RWPE2 (cell line): ENCODE measurements around the gene RAB36.

Source experiments
- ATAC-seq: fragments of 200-7000 bp; cut with Tn5 transposase; 3 replicates; pipeline ENCODE4 v1.9.1; 2021; ENCODE audit warnings: low read depth
- DNase-seq: peaks from one replicate; pipeline ENCODE4 v3.0.0-alpha.2; 2020; ENCODE audit warnings: low spot score
- H3K27ac ChIP-seq: fragments of 450-650 bp; 2 replicates; pipeline ENCODE4 v1.5.1; 2017; ENCODE audit warnings: mild to moderate bottlenecking; ENCODE audit not compliant: poor library complexity, severe bottlenecking
- H3K27me3 ChIP-seq: fragments of 250-450 bp; sonication (Bioruptor Pico); 2 replicates; pipeline ENCODE4 v1.5.1; 2021; ENCODE audit warnings: mild to moderate bottlenecking, moderate library complexity; ENCODE audit not compliant: insufficient read depth, poor library complexity, severe bottlenecking
- H3K36me3 ChIP-seq: fragments of 250-450 bp; sonication (Bioruptor Pico); 2 replicates; pipeline ENCODE4 v1.5.1; 2020; ENCODE audit warnings: low read depth, mild to moderate bottlenecking, moderate library complexity
- H3K4me1 ChIP-seq: fragments of 250-450 bp; sonication (Bioruptor Pico); 2 replicates; pipeline ENCODE4 v1.5.1; 2021; ENCODE audit warnings: mild to moderate bottlenecking, moderate library complexity; ENCODE audit not compliant: insufficient read depth, poor library complexity, severe bottlenecking
- H3K4me3 ChIP-seq: fragments of 250-450 bp; sonication (Bioruptor Pico); 2 replicates; pipeline ENCODE4 v1.5.1; 2021; ENCODE audit warnings: mild to moderate bottlenecking, moderate library complexity; ENCODE audit not compliant: severe bottlenecking
- H3K9me3 ChIP-seq: fragments of 250-450 bp; sonication (Bioruptor Pico); 2 replicates; pipeline ENCODE4 v1.5.1; 2021; ENCODE audit warnings: mild to moderate bottlenecking, moderate library complexity; ENCODE audit not compliant: severe bottlenecking
- CTCF ChIP-seq: fragments of 450-650 bp; IDR thresholded peaks from one replicate; pipeline ENCODE4 v1.5.1; 2017; ENCODE audit warnings: mild to moderate bottlenecking, moderate library complexity; ENCODE audit not compliant: poor library complexity, severe bottlenecking

The RAB36 gene

GRCh38 chr22:23137468-23137867 is 7.8 kb upstream of the RAB36 start:
- no peak for ATAC-seq
- Histone ChIP-seq H3K27me3 (no peaks in the 10 kb centered on the region), H3K4me1 (peaks cover 7% of the 10 kb centered on the region), H3K27ac (no peak overlapping the region), H3K4me3 (no peak overlapping the region), H3K36me3 (no peaks in the 10 kb centered on the region), H3K9me3 (peaks cover 2% of the 10 kb centered on the region)
- no peak for TF ChIP-seq CTCF
- DNase-seq = no peak

GRCh38 chr22:23137905-23138561 is 7.2 kb upstream of the RAB36 start:
- peaks cover 7% of the 10 kb centered on the region for H3K4me1 ChIP-seq
- H3K27ac ChIP-seq = no peak overlapping the region
- DNase-seq (no peak), ATAC-seq (no peak)
- TF ChIP-seq CTCF = no peak
- H3K4me3 ChIP-seq = no peak overlapping the region
- no peaks in the 10 kb centered on the region for H3K36me3 ChIP-seq
- H3K9me3 ChIP-seq = peaks cover 2% of the 10 kb centered on the region
- H3K27me3 ChIP-seq = no peaks in the 10 kb centered on the region

DNA sequence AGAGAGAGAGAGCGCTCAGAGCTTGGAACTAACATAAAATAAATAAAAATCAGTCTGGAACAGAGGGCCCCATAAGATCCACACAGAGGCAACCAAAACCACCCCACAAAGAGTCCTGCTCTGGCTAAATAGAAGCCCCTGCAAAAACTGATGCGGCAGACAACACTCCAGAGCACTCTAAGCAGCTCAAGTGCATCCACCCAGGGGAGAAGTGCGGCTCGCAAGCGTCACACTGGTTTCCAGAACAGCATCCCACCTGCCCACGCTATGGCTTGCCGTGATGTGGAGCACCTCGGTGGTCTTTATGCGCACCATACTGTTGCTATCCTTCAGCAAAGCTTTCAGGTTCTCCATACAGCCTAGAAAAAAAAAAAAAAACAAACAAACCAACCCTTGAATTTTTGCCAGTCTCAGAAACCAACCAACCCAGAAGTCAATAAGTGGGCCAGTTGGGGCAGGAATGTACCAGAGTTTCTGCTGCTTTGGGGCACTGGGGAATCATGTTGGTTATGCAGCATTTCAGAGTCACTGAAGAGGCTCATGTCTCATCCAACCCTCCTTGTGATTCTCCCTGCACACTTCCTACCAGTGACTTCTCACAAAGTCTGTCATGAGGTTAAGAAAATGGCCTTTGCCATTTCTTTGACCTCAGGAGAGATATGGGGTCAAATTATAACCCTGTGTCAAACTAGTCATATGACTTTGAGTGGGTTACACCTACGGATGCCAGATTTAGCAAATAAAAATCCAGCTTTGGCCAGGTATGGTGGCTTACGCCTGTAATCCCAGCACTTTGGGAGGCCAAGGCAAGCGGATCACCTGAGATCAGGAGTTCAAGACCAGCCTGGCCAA is 6.5 kb upstream of the RAB36 start:
- no peak overlapping the region for H3K4me3 ChIP-seq
- H3K27me3 ChIP-seq = no peaks in the 10 kb centered on the region
- no peak for TF ChIP-seq CTCF
- H3K4me1 ChIP-seq = peaks cover 7% of the 10 kb centered on the region
- H3K9me3 ChIP-seq = peaks cover 2% of the 10 kb centered on the region
- H3K27ac ChIP-seq = no peak overlapping the region
- no peak for DNase-seq
- no peak for ATAC-seq
- no peaks in the 10 kb centered on the region for H3K36me3 ChIP-seq

DNA sequence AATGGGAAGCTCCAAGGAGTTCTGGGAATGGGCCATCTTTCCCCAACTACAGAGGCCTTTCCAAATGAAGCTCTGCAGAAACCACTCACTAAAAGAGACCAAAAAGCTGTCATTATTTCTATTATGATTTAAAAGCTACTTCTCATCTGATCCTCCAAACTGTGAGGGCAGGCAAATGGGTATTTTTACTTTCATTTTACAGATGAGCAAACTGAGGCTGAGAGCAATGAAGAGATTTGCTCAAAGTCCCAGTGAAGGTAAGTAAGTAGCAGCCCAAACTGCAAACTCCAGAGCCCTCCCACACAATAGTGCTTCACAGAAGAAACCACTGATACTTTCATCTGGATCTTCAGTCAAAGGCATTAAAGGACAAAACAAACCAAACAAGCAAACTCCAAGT is 4.9 kb upstream of the RAB36 start:
- Histone ChIP-seq H3K4me1 (peaks cover 7% of the 10 kb centered on the region), H3K27me3 (no peaks in the 10 kb centered on the region), H3K36me3 (no peaks in the 10 kb centered on the region), H3K27ac (no peak overlapping the region), H3K9me3 (peaks cover 2% of the 10 kb centered on the region), H3K4me3 (no peak overlapping the region)
- ATAC-seq = no peak
- no peak for DNase-seq
- TF ChIP-seq CTCF = no peak

GRCh38 chr22:23142546-23143105 is 2.7 kb upstream of the RAB36 start:
- Histone ChIP-seq H3K27ac (no peak overlapping the region), H3K36me3 (no peaks in the 10 kb centered on the region), H3K4me1 (peaks cover 11% of the 10 kb centered on the region), H3K4me3 (no peak overlapping the region), H3K9me3 (peaks cover 4% of the 10 kb centered on the region), H3K27me3 (no peaks in the 10 kb centered on the region)
- no peak for TF ChIP-seq CTCF
- no peak for DNase-seq
- no peak for ATAC-seq
